Measurements from ENCODE around the gene CABLES2.
A peak's percentile ranks its signal among the peaks of the same experiment; 100 is the strongest.

CABLES2 gene

GRCh38 chr20:62386383-62387218 is 20.5 kb downstream of the CABLES2 start, which contains the start of gene RPS21:
Gene RPS21 (plus strand): TSS chr20:62387103. CDS start chr20:62387339, 236 bp downstream.
- H3K27ac ChIP-seq, result peak within 1 kb of the TSS; percentile 49

DNA sequence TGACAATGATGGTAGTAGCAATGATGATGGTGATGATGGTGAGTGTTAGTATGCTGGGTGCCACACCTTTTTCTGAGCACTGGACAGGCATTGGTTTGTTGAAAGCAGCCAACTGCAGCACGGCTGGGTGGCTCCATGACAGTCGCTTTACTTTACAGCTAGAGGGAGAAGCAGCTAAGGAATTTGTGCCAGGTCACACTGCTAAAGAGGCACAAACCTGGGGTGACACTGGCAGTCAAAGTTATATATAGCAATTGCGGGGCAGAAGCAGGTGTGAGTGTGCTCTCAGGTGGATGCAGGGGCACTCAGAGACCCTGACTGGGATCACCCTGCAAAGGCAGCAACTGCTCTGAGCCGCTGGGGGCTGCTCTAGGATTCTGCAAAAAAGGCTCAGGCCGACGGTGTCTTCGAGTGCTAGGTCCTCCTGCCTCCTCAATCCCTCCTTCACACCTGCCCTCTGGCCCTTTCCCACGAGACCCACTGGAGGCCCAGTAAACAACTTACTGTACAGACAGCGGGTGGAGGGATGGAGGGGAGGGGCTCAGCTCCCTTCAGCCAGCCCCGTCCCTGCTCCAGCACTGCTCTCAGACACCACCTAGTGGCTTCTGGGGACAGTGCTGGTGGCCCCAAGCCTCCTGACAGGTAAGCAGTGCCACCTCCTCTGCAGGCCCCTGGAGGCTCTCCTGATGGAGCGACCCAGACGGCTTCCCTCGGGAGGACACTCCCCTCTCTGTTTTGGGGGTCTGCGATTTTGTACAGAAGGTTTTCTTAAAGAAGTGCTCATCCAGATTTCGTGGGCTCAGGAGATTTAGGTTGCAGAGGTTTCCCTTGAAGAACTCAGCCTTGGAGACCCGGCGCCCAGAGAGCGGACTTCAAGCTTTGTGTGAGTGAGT is 24.5 kb downstream of the CABLES2 start:
- H4K20me1 ChIP-seq (ENCODE audit: insufficient read depth), result no peaks in the 10 kb centered on the region
- H3K4me3 ChIP-seq (IDR thresholded peaks at IDR 0.05; ENCODE audit: insufficient read depth, low read depth, low read length), result no peak overlapping the region
- H3K36me3 ChIP-seq (ENCODE audit: insufficient read depth), result no peaks in the 10 kb centered on the region
- H3K27me3 ChIP-seq (ENCODE audit: insufficient read depth, low read depth), result no peaks in the 10 kb centered on the region
- no peak overlapping the region for H3K4me2 ChIP-seq
- peaks cover 18% of the 10 kb centered on the region for H3K4me1 ChIP-seq (ENCODE audit: low read depth, poor library complexity, severe bottlenecking)
- H2AFZ ChIP-seq (ENCODE audit: low read depth), result no peak overlapping the region
- H3K9ac ChIP-seq, result no peak overlapping the region
- peaks cover 26% of the 10 kb centered on the region for H3K79me2 ChIP-seq (ENCODE audit: insufficient read depth, low read depth)
- H3K27ac ChIP-seq, result no peak overlapping the region
- TF ChIP-seq, protein P1, sequence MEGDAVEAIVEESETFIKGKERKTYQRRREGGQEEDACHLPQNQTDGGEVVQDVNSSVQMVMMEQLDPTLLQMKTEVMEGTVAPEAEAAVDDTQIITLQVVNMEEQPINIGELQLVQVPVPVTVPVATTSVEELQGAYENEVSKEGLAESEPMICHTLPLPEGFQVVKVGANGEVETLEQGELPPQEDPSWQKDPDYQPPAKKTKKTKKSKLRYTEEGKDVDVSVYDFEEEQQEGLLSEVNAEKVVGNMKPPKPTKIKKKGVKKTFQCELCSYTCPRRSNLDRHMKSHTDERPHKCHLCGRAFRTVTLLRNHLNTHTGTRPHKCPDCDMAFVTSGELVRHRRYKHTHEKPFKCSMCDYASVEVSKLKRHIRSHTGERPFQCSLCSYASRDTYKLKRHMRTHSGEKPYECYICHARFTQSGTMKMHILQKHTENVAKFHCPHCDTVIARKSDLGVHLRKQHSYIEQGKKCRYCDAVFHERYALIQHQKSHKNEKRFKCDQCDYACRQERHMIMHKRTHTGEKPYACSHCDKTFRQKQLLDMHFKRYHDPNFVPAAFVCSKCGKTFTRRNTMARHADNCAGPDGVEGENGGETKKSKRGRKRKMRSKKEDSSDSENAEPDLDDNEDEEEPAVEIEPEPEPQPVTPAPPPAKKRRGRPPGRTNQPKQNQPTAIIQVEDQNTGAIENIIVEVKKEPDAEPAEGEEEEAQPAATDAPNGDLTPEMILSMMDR (conservative IDR thresholded peaks at IDR 0.05; ENCODE audit: low read depth, low read length), result peak; percentile 88

More at GRCh38 chr20:62386383-62387218, 20.5 kb downstream of the CABLES2 start, which contains the start of gene RPS21:
- Histone ChIP-seq H3K4me3 (IDR thresholded peaks at IDR 0.05; ENCODE audit: insufficient read depth, low read depth, low read length) (peak within 1 kb of the TSS; percentile 9), H3K79me2 (ENCODE audit: insufficient read depth, low read depth) (peaks cover 35% of the 10 kb centered on the region), H3K36me3 (ENCODE audit: insufficient read depth) (peaks cover 3% of the 10 kb centered on the region; the same call in 1 of the 2 replicates), H3K27me3 (ENCODE audit: insufficient read depth, low read depth) (no peaks in the 10 kb centered on the region), H4K20me1 (ENCODE audit: insufficient read depth) (no peaks in the 10 kb centered on the region), H3K4me1 (ENCODE audit: low read depth, poor library complexity, severe bottlenecking) (peaks cover 29% of the 10 kb centered on the region), H3K9ac (peak within 1 kb of the TSS; percentile 80), H2AFZ (ENCODE audit: low read depth) (peak within 1 kb of the TSS; percentile 67; the same call in 1 of the 2 replicates), H3K4me2 (peak within 1 kb of the TSS; percentile 98)
- TF ChIP-seq, protein P1 (conservative IDR thresholded peaks at IDR 0.05; ENCODE audit: low read depth, low read length), result no peak

DNA sequence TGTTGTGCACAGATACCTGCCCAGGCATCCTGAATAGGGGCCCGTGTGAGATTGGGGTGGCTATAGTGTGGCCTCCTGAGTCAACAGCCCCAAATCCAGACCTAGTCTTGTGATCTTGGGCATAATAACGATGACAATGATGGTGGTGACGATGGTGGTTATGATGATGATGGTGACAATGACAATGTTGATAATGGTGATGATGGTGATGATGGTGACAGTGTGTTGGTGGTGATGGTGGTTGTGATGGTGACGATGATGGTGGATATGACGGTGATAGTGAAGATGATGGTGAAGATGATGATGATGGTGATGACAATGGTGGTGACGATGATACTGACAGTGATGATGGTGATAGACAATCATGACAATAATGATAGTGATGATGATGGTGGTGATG is 25.2 kb downstream of the CABLES2 start:
- no peaks in the 10 kb centered on the region for H4K20me1 ChIP-seq (ENCODE audit: insufficient read depth)
- H3K27ac ChIP-seq, result no peak overlapping the region
- peaks cover 20% of the 10 kb centered on the region for H3K79me2 ChIP-seq (ENCODE audit: insufficient read depth, low read depth)
- no peaks in the 10 kb centered on the region for H3K36me3 ChIP-seq (ENCODE audit: insufficient read depth)
- no peak overlapping the region for H2AFZ ChIP-seq (ENCODE audit: low read depth)
- H3K9ac ChIP-seq, result no peak overlapping the region
- TF ChIP-seq, protein P1 (conservative IDR thresholded peaks at IDR 0.05; ENCODE audit: low read depth, low read length), result no peak
- no peak overlapping the region for H3K4me2 ChIP-seq
- no peaks in the 10 kb centered on the region for H3K27me3 ChIP-seq (ENCODE audit: insufficient read depth, low read depth)
- peaks cover 18% of the 10 kb centered on the region for H3K4me1 ChIP-seq (ENCODE audit: low read depth, poor library complexity, severe bottlenecking)
- H3K4me3 ChIP-seq (IDR thresholded peaks at IDR 0.05; ENCODE audit: insufficient read depth, low read depth, low read length), result no peak overlapping the region

- H3K4me3 ChIP-seq (IDR thresholded peaks at IDR 0.05; ENCODE audit: insufficient read depth, low read depth, low read length), result no peak overlapping the region
- H3K4me1 ChIP-seq (ENCODE audit: low read depth, poor library complexity, severe bottlenecking), result peaks cover 18% of the 10 kb centered on the region
- no peak overlapping the region for H3K27ac ChIP-seq
- no peaks in the 10 kb centered on the region for H4K20me1 ChIP-seq (ENCODE audit: insufficient read depth)
- no peak overlapping the region for H3K4me2 ChIP-seq
- TF ChIP-seq, protein P1 (conservative IDR thresholded peaks at IDR 0.05; ENCODE audit: low read depth, low read length), result no peak
- H3K27me3 ChIP-seq (ENCODE audit: insufficient read depth, low read depth), result no peaks in the 10 kb centered on the region
- H3K79me2 ChIP-seq (ENCODE audit: insufficient read depth, low read depth), result peaks cover 15% of the 10 kb centered on the region
- no peaks in the 10 kb centered on the region for H3K36me3 ChIP-seq (ENCODE audit: insufficient read depth)
- no peak overlapping the region for H3K9ac ChIP-seq
- no peak overlapping the region for H2AFZ ChIP-seq (ENCODE audit: low read depth)
Measured at GRCh38 chr20:62381202-62381797, 25.8 kb downstream of the CABLES2 start.

Measured in KMS-11 (cell line).